ENCODE data around the gene HSDL2.
A peak's percentile ranks its signal among the peaks of the same experiment; 100 is the strongest.
"Not testable (repeated sequence)": the region's sequence is repeated elsewhere in the genome, so short reads cannot be mapped to it uniquely, and the experiment has no call there.

Gene HSDL2

DNA sequence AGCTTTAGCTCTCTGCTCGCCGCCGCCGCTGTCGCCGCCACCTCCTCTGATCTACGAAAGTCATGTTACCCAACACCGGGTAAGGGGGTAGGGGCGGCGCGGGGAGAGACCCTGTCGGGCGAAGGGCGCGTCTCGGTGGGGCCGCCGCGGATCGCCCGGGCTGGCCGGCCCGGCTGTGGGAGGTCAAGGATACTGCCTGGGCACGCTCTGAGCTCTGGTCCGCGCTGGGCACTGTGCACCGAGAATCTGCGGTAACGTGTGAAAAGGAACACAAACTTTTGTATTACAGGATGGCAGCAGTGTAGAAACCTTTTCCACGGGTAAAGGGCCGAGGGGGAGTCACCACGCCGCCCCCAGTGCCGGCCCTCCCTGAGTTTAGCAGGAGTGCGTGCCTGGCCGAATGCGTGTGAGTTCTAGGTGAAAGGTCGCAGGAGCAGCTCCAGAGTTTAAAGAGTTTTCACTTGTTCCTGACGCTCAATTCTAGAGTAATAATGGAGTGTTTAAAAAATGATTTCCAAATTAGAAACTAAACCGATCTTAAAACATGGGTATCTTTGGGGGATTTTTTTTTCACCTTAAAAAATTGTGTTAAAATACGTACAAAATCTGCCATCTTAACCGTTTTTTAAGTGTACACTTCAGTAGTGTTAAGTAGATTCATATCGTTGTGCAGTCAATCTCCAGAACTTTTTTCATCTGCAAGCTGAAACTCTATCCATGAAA lies at the start of gene HSDL2:
HSDL2 (plus strand) TSS at position 7 of the 723 bp plus-strand sequence; CDS start at position 63, 56 bp downstream.
- peak; percentile 2 to 5 for ATAC-seq

DNA sequence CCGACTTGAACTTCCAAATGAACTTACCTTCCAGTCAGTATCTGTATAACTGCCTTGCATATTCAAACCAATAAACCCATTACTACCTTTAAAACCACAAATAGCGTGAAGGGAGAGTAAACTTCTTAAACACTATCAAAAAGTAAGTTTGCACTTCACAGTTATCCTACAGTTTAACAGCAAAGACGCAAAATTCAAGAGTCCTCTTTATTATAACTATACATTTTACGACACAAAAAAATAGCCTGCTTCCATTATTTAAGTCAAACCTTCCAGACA lies 48.3 kb upstream of the HSDL2 start:
- ATAC-seq, result no peak

DNA sequence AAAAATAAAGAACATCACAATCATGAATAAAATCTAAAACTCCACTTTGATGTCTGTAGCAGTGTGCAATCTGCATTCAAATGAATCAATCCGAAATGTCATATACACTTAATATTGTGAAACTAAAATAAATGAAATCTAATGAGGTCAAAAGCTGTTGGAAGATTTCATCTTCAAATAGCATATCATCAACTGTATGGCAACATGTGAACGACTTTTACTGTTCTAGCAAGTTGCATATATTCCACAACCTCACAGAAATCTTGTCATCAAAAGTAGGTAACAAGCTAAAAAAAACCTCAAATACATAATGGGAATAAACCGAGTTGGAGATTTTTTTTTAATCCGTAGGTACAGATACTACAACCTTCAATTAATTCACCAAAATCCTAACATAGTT lies 47.7 kb upstream of the HSDL2 start:
- no peak for ATAC-seq

DNA sequence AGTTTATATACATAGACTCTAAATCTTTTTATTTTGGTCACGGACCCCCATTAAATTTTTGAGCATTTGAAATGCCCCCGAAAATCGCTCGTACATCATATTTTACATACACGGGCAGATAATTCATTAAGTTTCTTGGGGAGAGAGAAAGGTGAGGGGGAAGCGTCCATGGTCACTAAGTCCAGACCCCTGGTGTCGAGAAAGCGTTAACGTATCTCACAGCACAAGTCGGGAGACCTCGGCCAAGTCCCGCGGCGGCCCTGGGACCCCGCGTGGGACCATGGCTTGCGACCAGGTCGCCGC lies 47.3 kb upstream of the HSDL2 start:
- ATAC-seq, result no peak

DNA sequence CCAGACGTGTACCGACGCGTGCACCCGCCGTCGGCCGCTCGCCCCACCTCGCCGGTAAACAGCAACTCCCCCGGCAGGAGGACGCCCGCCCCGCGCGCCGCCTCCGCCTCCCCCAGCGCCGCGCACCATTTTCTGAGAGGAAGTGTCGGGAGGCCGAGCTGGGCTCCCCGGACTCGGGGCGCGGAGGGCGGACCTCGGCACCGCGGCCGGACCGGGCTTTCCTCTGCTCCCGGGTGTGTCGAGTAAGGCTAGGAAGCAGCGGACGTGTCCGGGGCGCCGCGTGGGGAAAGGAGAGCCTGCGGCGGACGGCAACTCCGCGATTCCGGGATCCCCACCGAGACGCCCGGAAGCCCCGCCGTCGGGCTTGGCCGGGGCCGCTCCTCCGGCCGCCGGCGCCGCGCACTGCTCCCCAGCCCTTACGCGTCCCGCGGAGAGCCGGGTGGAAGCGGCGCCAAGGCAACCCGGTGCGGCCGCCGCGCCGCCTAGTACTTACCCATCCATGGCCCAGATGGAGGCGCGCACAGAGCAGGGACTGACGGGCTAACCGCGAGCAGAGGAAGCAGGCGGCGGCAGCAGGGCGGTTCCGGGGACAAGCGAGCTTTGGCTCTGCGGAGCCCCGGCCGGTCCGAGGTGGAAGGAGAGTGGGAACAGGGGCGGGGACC lies 46.8 kb upstream of the HSDL2 start, which contains the start of gene PTBP3:
PTBP3 (minus strand) TSS at position 643 of the 662 bp plus-strand sequence. CDS start 35,754 bp downstream, outside the sequence.
- peak; percentile 58 to 64 for ATAC-seq

DNA sequence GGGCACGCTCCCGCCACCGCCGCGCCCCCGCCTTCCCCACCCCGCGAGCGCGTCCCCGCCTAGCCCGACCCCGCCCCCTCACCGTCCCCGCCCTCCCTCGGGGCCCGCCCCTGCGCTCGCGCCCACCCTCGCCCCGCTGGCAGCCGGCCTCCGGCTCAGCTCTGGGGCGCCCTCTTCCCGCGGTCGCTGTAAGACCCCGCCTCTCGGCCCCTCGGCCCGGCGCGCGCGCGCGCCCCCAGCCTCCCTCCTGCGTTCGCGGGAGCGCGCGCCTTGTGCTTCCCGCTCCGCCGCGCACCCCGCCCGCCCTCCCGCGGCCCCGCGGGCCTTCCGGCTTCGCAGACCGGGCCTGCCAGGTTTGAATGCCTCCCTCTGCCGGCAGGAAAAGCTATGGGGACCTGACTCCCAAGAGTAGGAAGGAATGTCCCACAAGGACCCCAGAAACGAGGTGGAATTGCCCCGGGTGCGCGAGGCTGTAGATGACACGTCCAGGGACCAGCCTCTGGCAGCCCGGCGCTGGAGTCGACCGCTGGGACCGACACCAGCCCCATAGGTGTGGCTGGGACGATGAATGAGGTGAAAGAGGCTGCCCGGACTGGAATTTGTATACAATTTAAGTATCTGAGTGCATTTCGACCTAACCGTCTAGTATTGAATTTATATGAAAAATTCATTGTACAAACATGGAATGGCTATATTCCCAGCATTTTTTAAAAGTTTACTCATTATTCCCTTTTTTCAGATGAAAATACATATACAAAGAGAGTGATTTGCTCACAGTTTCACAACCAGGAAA lies 46.1 kb upstream of the HSDL2 start:
- peak; percentile 77 to 86 for ATAC-seq

DNA sequence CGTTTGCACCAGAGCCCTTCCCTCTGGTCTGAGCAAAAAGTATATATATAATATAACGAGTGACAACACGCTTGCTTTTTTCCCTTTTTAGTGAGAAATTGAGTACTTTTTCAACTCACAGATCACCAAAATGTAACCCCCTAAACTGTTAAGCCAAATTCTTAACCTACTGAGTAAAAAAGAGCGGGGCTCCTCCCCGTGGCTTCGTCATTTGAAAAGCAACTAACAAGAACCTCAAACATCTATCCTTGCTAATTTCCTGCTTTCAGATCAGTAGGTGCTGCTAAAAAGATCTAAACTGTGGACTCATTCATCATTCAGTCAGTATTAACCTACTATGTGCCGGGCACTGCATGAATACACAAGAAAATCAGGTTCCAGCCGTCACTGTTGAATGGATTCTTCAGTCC lies 45.5 kb upstream of the HSDL2 start:
- peak; percentile 13 to 27 for ATAC-seq

DNA sequence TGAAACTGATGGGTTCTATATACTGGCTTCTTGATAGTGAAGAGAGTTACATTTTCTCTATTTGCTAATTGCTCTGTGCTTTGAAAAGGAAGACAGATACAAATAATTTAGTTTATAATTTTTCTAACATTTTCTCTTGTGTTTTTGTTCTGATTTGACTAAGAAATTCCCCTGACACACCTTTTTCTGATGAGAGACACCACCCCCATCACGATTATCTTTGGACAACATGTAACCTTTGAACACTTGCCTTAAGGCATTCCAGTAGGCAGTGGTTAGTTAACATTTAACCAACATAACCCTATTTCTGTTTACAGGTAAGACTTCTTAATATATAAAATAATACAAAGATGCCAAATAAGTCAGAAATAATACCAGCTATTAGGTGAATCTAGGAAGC lies 42.4 kb upstream of the HSDL2 start:
- ATAC-seq, result no peak

DNA sequence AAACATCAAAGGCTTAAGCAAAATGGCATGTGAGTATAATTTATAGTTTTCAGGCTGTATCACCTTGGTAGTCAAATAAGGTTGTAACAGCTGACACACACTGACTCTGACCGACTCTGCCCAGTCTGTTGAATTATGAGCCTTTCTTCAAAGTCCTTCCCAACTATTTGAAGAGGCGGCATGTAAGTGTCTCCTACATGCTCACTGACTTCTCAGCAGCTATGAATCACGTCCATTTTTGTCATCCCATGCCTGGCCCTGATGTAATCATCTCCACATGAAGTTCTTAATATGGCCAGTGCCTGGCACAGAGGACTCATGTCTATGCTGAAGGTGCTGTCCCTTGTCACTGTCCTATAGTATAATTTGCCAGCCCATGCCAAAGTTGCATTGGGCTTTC lies 41.3 kb upstream of the HSDL2 start:
- no peak for ATAC-seq

DNA sequence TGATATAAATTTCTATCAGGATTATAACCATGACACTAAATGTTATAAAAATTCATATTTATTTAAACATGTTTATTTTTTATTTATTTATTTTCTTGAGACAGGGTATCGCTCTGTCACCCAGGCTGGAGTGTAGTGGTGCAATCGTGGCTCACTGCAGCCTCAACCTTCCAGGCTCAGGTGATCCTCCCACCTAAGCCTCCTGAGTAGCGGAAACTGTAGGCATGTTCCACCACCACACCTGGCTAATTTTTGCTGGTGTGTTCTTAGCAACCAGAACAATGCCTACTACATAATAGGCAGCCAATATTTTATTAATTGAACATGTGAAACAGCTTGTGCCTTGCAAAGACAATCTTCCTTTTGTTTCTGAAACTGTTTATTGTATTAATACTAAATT lies 40.0 kb upstream of the HSDL2 start:
- no peak for ATAC-seq

DNA sequence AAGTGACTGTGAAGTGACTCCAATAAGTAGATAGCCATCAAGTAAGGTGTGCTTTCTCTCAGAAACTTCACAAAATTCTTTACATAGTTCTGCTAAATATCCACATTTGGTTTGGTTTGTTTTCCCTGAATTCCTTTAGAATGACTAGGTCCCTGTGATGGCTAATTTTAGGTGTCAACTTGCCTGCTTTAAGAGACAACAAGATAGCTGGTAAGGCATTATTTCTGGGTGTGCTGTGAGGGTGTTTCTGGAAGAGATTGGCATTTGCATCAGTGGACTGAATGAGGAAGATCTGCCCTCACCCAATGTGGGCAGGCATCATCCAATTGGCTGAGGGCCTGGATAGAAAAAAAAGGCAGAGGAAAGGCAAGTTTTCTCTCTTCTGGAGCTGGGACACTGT lies 38.2 kb upstream of the HSDL2 start:
- ATAC-seq, result no peak

DNA sequence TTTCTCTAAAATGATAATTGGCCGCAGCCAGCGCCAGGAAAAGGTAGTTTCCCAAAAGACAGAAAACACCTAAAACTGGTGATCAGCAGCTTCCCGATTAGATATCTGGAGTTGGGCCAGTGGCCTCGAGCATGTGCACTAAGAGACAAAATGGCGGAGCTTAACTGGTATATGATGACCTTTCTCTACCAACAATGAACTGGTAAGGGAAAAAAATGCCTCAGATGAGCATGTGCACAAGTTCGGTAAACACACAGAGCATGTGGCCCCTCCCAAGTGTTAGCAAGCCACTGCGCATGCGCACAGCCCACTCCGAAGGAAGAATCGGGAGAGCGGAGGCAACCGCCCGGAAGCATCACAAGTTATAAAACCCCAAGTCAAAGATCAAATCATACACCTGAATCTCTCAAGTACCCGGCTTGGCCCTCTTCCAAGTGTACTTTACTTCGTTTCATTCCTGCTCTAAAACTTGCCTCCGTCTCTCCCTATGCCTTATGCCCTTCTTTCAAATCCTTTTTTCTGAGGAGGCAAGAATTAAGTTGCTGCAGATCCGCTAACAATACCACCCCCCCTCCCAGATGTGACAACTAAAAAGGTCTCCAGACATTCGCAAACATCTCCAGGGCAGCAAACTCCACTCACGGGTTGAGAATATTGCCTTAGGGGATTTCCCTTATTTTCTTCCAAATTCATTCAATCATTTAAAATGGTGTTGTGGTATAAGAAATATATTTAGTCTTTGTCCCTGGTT lies 31.5 kb upstream of the HSDL2 start:
- peak in 1 of 2 donors; percentile 58 for ATAC-seq

DNA sequence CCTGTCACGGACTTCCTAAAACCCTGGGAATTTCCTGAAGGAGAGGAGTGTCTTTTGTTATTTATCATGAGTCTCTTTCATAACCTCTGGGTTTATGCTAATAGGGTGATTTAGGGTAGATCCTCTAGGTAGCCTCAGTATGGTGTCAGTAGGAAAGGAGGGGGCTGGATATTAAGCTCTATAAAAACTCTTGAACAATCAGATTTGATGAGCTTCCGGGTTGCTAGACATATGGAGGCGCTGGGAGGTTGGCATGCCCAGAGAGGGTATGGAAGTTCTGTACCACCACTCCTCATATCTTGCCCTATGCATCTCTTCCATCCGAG lies 30.9 kb upstream of the HSDL2 start:
- ATAC-seq, result no peak

DNA sequence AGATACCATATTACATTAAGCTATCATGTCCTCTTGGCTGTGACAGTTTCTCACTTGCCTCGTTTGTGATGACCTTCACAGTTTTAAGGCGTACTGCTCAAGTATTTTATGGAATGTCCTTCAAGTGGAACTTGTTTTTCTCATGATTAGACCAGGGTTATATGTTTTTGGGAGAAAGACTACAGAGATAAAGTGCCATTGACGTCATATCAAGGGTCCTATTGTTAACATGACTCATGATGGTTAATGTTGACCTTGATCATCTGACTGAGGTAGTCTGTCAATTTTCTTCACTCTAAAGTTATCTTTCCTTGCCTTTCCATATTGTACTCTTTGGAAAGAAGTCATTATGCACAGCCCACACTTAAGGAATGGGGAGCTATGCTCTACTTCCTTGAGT lies 28.7 kb upstream of the HSDL2 start:
- no peak for ATAC-seq

DNA sequence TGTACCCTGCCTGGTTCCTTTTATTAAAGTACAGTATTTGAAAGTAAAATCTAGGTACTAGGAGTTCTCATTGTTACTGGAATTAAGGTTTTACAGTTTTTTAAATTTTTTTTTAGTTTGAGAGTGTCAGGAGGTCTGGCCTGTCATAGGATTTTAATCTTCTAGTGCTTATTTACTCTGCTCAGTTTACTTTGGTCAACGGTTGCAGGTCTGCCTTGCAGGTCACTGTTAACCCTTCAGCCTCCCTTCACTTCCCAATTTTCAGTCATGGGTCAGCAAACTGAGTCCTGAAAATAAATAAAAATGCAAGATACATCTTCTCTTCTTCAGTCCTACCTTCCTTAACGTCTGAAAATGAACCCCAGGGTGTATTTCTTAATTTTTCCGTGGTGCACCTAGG lies 27.7 kb upstream of the HSDL2 start:
- ATAC-seq, result no peak

DNA sequence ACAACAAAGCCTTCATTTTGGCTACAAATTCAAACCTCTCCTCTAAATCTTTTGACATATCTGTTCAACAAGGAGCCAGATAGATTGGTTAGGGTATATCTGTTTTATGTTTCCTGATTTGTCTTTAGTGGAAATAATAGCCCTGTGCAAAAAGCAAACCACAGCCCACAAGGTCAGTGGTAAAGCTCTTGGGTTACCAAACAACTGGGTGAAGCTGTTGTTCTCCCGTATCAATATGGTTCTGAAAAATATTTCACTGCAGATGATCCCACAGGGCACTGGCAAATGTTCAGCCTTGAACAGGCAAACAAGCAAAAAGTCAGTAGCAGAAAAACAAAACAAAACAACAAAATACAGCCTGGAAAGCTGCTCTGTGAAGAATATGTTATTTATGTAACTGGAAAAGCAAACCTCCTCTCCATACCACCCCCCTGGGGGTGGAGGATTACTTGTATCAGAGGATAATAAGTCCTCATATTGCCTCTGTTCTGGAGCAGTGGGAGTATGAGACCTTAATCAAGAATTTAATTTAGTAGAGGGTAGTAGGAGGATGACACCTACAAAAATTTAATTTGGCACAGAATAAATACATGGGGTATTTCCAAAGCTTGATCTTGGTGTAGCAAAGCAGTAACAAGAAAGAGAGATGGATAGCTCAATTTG lies 25.7 kb upstream of the HSDL2 start:
- no peak for ATAC-seq

DNA sequence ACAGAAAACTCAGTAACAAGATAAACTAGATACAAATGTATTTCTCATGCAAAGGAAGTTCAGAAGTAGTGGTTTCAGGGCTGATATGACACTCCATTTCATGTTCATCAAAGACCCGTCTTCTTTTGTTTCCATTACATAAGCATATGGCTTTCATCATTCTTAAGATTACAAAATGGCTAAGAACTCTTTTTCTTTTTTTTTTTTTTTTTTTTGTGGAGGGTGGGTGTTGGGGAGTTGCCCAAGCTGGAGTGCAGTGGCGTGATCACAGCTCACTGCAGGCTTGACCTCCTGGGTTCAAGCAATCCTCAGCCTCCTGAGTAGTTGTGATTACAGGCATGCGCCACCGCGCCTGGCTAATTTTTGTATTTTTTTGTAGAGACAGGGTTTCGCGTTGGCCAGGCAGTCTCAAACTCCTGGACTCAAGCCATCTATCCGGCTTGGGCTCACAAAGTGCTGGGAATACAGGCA lies 24.4 kb upstream of the HSDL2 start:
- ATAC-seq, result peak; percentile 63 to 74

DNA sequence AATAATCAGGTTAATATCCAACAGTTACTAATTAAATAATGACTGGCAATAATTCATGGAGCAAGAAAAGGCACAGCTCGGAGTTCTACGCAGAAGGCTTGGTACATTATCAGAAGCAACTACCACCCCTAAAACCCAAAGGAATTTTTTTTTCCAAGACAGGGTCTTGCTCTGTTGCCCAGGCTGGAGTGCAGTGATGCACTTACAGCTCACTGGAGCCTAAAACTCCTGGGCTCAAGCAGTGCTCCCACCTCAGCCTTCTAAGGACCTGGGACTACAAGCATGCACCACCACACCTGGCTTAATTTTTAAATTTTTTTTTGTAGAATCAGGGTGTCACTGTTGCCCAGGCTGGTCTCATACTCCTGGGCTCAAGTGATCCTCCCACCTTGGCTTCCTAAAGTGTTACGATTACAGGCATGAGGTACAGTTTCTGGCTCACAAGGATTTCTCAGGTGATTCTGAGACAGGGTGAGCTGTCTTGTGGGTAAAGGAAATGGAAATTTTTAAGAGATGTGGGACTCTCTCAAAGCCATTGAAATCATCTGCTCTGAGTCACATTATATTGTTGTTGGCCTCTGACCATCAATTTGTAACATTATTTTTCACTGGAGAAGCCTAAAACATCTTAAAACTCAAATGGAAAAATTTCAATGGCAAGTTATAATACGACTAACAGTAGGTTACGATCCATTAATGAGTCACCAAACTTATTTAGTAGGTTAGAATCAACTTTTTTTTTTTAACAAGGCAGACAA lies 19.7 kb upstream of the HSDL2 start:
- peak; percentile 76 to 77 for ATAC-seq

DNA sequence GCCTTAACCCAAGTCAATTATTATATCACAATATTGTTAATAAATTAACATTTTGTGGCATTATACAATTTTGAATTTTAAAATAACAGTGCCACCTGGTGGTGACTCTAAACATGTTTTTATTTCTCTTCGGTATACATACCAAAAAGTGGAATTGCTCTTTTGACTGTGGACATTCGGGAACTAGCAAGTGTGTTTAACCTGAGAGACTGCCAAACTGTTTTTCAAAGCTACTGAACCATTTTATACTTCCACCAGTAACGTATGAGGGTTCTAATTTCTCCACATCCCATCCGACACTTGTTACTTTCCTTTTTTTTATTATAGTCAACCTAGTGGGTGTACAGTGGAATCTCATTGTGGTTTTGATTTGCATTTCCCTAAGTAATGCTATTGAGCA lies 18.3 kb upstream of the HSDL2 start:
- ATAC-seq, result peak in 1 of 2 donors; percentile 27

DNA sequence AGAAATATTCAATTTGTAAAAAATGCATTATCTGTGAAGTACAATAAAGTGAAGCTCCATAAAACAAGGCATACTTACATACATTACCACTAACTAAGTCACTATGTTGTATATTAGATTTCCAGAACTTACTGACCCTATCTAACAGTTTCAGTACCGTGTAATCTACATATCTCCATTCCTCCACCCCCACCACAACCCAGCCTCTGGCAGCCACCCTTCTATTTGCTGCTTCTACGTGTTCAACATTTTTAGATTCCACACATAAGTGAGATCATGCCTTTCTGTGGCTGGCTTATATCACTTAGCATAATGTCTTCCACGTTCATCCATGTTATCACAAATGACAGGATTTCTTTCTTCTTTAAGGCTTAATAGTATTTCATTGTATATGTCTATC lies 15.1 kb upstream of the HSDL2 start:
- ATAC-seq, result no peak

DNA sequence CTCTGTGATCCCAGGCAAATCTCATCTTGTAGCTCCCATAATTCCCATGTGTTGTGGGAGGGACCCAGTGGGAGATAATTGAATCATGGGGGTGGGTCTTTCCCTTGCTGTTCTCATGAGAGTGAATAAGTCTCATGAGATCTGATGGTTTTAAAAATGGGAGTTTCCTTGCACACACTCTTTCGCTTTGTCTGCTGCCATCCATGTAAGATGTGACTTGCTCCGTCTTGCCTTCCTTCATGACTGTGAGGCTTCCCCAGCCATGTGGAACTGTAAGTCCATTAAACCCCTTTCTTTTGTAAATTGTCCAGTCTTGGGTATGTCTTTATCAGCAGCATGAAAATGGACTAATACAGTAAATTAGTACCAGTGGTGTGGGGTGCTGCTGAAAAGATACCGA lies 14.7 kb upstream of the HSDL2 start:
- not testable (repeated sequence) for ATAC-seq

DNA sequence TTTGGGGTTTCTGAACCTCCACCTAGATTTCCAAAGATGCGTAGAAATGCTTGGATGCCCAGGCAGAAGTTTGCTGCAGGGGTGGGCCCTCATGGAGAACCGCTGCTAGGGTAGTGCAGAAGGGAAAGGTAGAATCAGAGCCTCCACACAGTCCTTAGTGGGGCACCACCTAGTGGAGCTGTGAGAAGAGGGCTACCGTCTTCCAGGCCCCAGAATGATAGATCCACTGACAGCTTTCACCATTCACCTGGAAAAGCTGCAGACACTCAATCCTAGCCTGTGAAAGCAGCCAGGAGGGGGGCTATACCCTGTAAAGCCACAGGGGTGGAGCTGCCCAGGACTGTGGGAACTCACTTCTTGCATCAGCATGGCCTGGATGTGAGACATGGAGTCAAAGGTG lies 13.3 kb upstream of the HSDL2 start:
- ATAC-seq, result no peak

All from activated CD4-positive, CD25-positive, alpha-beta regulatory T cell treated with anti-CD3 and anti-CD28 coated beads, Interleukin-2, amount 50 U/mL, for 24 hours (primary cell).